Heart left ventricle (tissue), 16 donors: Measurements from ENCODE around the gene HAPLN2. TPM values are rescaled to one million over a fixed set of nuclear protein-coding genes. Genes with fewer than 3 reads are reported as not detected.
A peak's percentile ranks its signal among the peaks of the same experiment; 100 is the strongest.

Experiments
- ATAC-seq, 4 donors: fragments of 200-7000 bp; cut with Tn5 transposase; one replicate each; pipeline ENCODE4 v1.9.1; 2020 to 2022; ENCODE audit warnings: moderate library complexity in 4 of 4, mild to moderate bottlenecking in 3 of 4, moderate number of reproducible peaks in 1 of 4
- DNase-seq, 5 donors: peaks; one replicate each; pipeline ENCODE4 v3.0.0-alpha.2; 2020
- H3K27ac ChIP-seq, 12 donors: fragments of 200-600 bp; sonication (generic) in 4 of 12; one replicate each; pipeline versions ENCODE4 v1.5.0 to v1.8.0; 2016 to 2022; ENCODE audit warnings: mild to moderate bottlenecking in 2 of 12
- H3K27me3 ChIP-seq, 9 donors: fragments of 200-600 bp; sonication (generic) in 2 of 9; one replicate each; pipeline versions ENCODE4 v1.5.1 to v1.8.0; 2016 to 2022; ENCODE audit warnings: mild to moderate bottlenecking in 3 of 9
- H3K36me3 ChIP-seq, 9 donors: fragments of 200-600 bp; sonication (generic) in 2 of 9; one replicate each; pipeline versions ENCODE4 v1.5.0 to v1.8.0; 2018 to 2022; ENCODE audit warnings: mild to moderate bottlenecking in 2 of 9
- H3K4me1 ChIP-seq, 12 donors: fragments of 200-600 bp; sonication (generic) in 4 of 12; one replicate each; pipeline versions ENCODE4 v1.5.0 to v1.8.0; 2016 to 2022; ENCODE audit warnings: mild to moderate bottlenecking in 3 of 12
- H3K4me3 ChIP-seq, 12 donors: fragments of 200-600 bp; sonication (generic) in 4 of 12; one replicate each; pipeline versions ENCODE4 v1.5.0 to v1.8.0; 2017 to 2022; ENCODE audit warnings: mild to moderate bottlenecking in 9 of 12, moderate library complexity in 4 of 12
- H3K9me3 ChIP-seq, 12 donors: fragments of 200-600 bp; sonication (generic) in 4 of 12; one replicate each; pipeline versions ENCODE4 v1.5.0 to v1.8.0; 2016 to 2022; ENCODE audit warnings: mild to moderate bottlenecking in 1 of 12
- CTCF ChIP-seq, 12 donors: fragments of 200-600 bp; sonication (generic) in 4 of 12; IDR thresholded peaks; one replicate each; pipeline versions ENCODE4 v1.5.0 to v1.8.0; 2018 to 2022; ENCODE audit warnings: antibody characterized with exemption in 12 of 12, mild to moderate bottlenecking in 5 of 12
- POLR2A ChIP-seq, 2 donors: fragments of 450-650 bp; IDR thresholded peaks; one replicate each; pipeline ENCODE4 v1.6.1; 2017; ENCODE audit warnings: antibody characterized with exemption in 2 of 2, mild to moderate bottlenecking in 2 of 2, moderate library complexity in 2 of 2
- WGBS, 4 donors: extraction: QIAGEN DNeasy Blood & Tissue Kit in 2 of 4; methylation state at CpG; one replicate each; pipeline versions ENCODE4 v1.1.5 to v1.1.7; 2013 to 2018; 5-methylcytosine and 5-hydroxymethylcytosine counted together
- intact Hi-C, 10 donors: fragments of 100-400 bp; cut with DNase I; formaldehyde crosslinking; loops; one replicate each; pipeline versions ENCODE4 v1.11.1 to v1.14.2; 2022
- polyA plus RNA-seq, 2 donors: library from polyadenylated mRNA; stranded (reverse); fragments of 200-250 nt; gene quantifications; one replicate each; pipeline ENCODE4 v1.2.3, GENCODE V29; 2013
- total RNA-seq, 9 donors: library from RNA; depleted of rRNA in 2 of 9; stranded (reverse); fragments of >200 nt in 2 of 9; fragmentation: NEBNext Ultra II Directional in 3 of 9; extraction: Animal tissue kit (Norgen Biotek cat#: 25700) in 3 of 9; gene quantifications; one replicate each; pipeline versions ENCODE4 v1.1.0 to v1.2.4, GENCODE V29; 2016 to 2023
- donor health status: ischemic (EF 13 %, LVEDD 7.1; RV severe dilation, severe dysfunction).
- donor health status: healthy with polysubstance abuse.
- donor health status: DM: no; HTN: yes; CAD: no.
- donor health status: DM: no; HTN: no; CAD: no.
- donor health status: ischemic (EF 25% LVEDD 6.9; RV normal size, moderate dysfunction).
- donor health status: ischemic (EF 25% LVEDD 5.7; RV mildly dilated, moderate dysfunction).
- donor health status: healthy.
- donor health status: DM: yes; HTN: yes; CAD: no.
- donor health status: ischemic (EF 35%, LVEDD 5.7; RV mildly dilated, moderate dysfunction).
- donor health status: nonischemic (EF 11% LVEDD 7.7; RV severe dilation, severe dysfunction).
- donor health status: DM: yes; HTN: yes; CAD: no.
- donor health status: PGD.
- donor health status: ischemic (EF 29% LVEDD 5.4; RV normal size, mild dysfunction).
- donor health status: nonischemic (EF 23%, LVEDD 6.1; RV moderate dilation, normal function).

Gene HAPLN2
- total and polyA plus RNA-seq, 11 donors = 0.52 to 3.0 (median 1.1) TPM

- 32 to 36% (median 35%) methylated on average over 10 of the region's 10 CpGs for WGBS, 4 donors
- TF ChIP-seq POLR2A (IDR thresholded peaks at IDR 0.05) (no peak), CTCF (IDR thresholded peaks at IDR 0.05) (no peak)
Measured at GRCh38 chr1:156572663-156573018, 46.6 kb upstream of the HAPLN2 start.

GRCh38 chr1:156574039-156574633 lies 45.1 kb upstream of the HAPLN2 start:
- WGBS, 4 donors = 49 to 57% (median 52%) methylated on average over 2 of the region's 2 CpGs
- intact Hi-C loops = no loop called here
- no peak for TF ChIP-seq POLR2A (IDR thresholded peaks at IDR 0.05)
- TF ChIP-seq CTCF (IDR thresholded peaks at IDR 0.05) = no peak
- Histone ChIP-seq H3K9me3 (no peaks in the 10 kb centered on the region), H3K4me3 (no peak overlapping the region), H3K4me1 (peaks cover 0 to 22% (median 10%) of the 10 kb centered on the region in 12 donors), H3K27me3 (peaks cover 0 to 2% (median 0%) of the 10 kb centered on the region in 9 donors), H3K27ac (no peak overlapping the region), H3K36me3 (no peaks in the 10 kb centered on the region)
- DNase-seq (no peak), ATAC-seq (no peak)

More at GRCh38 chr1:156572663-156573018, 46.6 kb upstream of the HAPLN2 start:
- Histone ChIP-seq H3K36me3 (no peaks in the 10 kb centered on the region), H3K4me3 (peak overlapping the region in 11 of 12 donors; percentile 29 to 63 (median 46)), H3K9me3 (no peaks in the 10 kb centered on the region), H3K27me3 (peaks cover 0 to 2% (median 0%) of the 10 kb centered on the region in 9 donors), H3K4me1 (peaks cover 0 to 22% (median 10%) of the 10 kb centered on the region in 12 donors), H3K27ac (no peak overlapping the region)
- intact Hi-C loops = no loop called here
- ATAC-seq = no peak
- no peak for DNase-seq

GRCh38 chr1:156577550-156577949 lies 41.7 kb upstream of the HAPLN2 start:
- Histone ChIP-seq H3K4me3 (no peak overlapping the region), H3K27me3 (peaks cover 0 to 2% (median 0%) of the 10 kb centered on the region in 9 donors), H3K4me1 (peaks cover 0 to 3% (median under 1%) of the 10 kb centered on the region in 12 donors), H3K36me3 (no peaks in the 10 kb centered on the region), H3K9me3 (no peaks in the 10 kb centered on the region), H3K27ac (no peak overlapping the region)
- 92 to 100% (median 94%) methylated on average over 3 of the region's 3 CpGs for WGBS, 4 donors
- ATAC-seq = no peak
- no peak for DNase-seq
- intact Hi-C loops = loop anchor here in 1 of 10 donors (5.0 kb wide), 1 partner anchor 50 kb away; no protein-coding TSS in a partner anchor
- TF ChIP-seq POLR2A (IDR thresholded peaks at IDR 0.05) = no peak
- no peak for TF ChIP-seq CTCF (IDR thresholded peaks at IDR 0.05)

GRCh38 chr1:156578055-156578454 lies 41.2 kb upstream of the HAPLN2 start:
- intact Hi-C loops = loop anchor here in 1 of 10 donors (5.0 kb wide), 1 partner anchor 51 kb away; no protein-coding TSS in a partner anchor
- TF ChIP-seq CTCF (IDR thresholded peaks at IDR 0.05) (no peak), POLR2A (IDR thresholded peaks at IDR 0.05) (no peak)
- no peaks in the 10 kb centered on the region for H3K9me3 ChIP-seq

More at GRCh38 chr1:156578055-156578454, 41.2 kb upstream of the HAPLN2 start:
- Histone ChIP-seq H3K36me3 (no peaks in the 10 kb centered on the region), H3K27me3 (peaks cover 0 to 1% (median 0%) of the 10 kb centered on the region in 9 donors), H3K4me3 (no peak overlapping the region), H3K27ac (no peak overlapping the region), H3K4me1 (no peaks in the 10 kb centered on the region)
- DNase-seq (no peak), ATAC-seq (no peak)
- 48 to 55% (median 51%) methylated on average over 7 of the region's 7 CpGs for WGBS, 4 donors
